Muscle layer of colon (tissue), 2 donors: ENCODE measurements around the gene TMEM266.

Source experiments
- H3K27ac ChIP-seq: one replicate; pipeline ENCODE4 v1.7.0; 2013; ENCODE audit warnings: low read depth, mild to moderate bottlenecking, low read length, moderate library complexity
- H3K27me3 ChIP-seq, 2 donors: one replicate each; pipeline ENCODE4 v1.7.0; 2013; ENCODE audit warnings: low read length in 2 of 2, mild to moderate bottlenecking in 2 of 2; ENCODE audit not compliant: insufficient read depth in 2 of 2, control insufficient read depth in 1 of 2
- H3K36me3 ChIP-seq: one replicate; pipeline ENCODE4 v1.7.0; 2013; ENCODE audit warnings: mild to moderate bottlenecking, low read length; ENCODE audit not compliant: insufficient read depth
- H3K4me1 ChIP-seq: one replicate; pipeline ENCODE4 v1.7.0; 2013; ENCODE audit warnings: mild to moderate bottlenecking, low read length; ENCODE audit not compliant: insufficient read depth
- H3K4me3 ChIP-seq, 2 donors: one replicate each; pipeline ENCODE4 v1.7.0; 2013; ENCODE audit warnings: low read length in 2 of 2, low read depth in 1 of 2, mild to moderate bottlenecking in 1 of 2, moderate library complexity in 1 of 2
- H3K9ac ChIP-seq: one replicate; pipeline ENCODE4 v1.7.0; 2013; ENCODE audit warnings: low read length
- H3K9me3 ChIP-seq: one replicate; pipeline ENCODE4 v1.7.0; 2013; ENCODE audit warnings: mild to moderate bottlenecking, low read length
- donor health status: abdominal sarcoma.
- donor health status: Adenocarcinoma of cecum.

The TMEM266 gene

DNA sequence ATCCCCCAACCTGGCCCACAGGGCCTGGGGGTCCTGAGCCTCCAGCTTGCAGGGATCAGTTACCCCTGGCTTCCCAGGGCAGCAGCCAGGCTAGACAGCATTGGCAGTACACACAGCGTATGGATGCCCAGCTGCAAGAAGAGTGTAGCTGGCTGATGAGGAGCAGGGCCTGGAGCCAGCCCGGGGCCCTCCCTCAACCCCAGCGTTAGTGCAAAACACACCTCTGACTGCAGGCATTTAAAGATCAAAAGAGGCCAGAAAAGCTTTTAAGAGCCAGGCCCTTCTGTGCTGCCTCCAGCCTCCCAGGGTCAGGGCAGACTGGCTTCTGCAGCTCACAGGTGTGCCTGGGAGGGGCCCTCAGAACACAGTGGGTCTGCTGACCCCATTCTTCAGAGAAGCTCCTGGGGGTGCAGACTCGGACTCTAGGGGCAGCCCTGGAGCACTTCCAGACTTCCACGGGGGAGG lies 140.9 kb downstream of the TMEM266 start:
- H3K27ac ChIP-seq: no peak overlapping the region
- H3K4me3 ChIP-seq: no peak overlapping the region
- no peaks in the 10 kb centered on the region for H3K9me3 ChIP-seq
- no peak overlapping the region for H3K9ac ChIP-seq
- no peaks in the 10 kb centered on the region for H3K36me3 ChIP-seq
- no peaks in the 10 kb centered on the region for H3K27me3 ChIP-seq
- H3K4me1 ChIP-seq: peaks cover 39% of the 10 kb centered on the region

DNA sequence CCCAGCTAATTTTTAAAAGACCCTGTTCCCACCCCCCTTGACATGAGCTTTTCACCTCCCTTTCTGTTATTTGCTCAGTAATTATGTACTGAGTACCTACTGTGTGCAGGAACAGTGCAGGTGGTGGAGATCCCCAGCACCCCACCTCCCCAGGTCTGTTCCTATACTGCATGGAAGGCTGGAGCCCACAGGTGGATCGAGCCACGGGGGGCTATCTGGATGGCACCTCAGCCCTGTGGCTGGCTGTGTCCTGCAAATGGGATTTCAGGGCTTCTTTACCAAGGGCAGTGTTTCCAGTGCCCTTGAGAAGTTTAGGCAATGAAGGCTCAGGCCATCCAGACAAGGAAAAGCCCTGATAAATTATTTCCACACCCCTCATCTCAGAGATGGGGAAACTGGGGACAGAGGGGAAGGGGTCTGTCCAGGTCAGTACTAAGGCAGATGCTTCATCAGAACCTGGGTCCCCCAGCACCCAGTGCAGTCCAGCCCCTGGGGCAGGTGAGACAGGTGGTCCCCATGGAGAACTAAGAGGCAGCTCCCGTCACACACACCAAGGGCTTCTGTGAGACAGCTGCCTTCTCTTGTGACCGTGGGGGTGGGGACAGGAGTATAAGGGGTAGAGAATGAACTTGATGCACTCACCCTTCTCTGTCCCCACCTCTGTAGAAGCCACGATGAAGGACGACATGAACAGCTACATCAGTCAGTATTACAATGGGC lies 141.9 kb downstream of the TMEM266 start:
- Histone ChIP-seq H3K4me3 (no peak overlapping the region), H3K9ac (no peak overlapping the region), H3K9me3 (no peaks in the 10 kb centered on the region), H3K27me3 (no peaks in the 10 kb centered on the region), H3K27ac (no peak overlapping the region), H3K4me1 (peaks cover 35% of the 10 kb centered on the region), H3K36me3 (no peaks in the 10 kb centered on the region)

DNA sequence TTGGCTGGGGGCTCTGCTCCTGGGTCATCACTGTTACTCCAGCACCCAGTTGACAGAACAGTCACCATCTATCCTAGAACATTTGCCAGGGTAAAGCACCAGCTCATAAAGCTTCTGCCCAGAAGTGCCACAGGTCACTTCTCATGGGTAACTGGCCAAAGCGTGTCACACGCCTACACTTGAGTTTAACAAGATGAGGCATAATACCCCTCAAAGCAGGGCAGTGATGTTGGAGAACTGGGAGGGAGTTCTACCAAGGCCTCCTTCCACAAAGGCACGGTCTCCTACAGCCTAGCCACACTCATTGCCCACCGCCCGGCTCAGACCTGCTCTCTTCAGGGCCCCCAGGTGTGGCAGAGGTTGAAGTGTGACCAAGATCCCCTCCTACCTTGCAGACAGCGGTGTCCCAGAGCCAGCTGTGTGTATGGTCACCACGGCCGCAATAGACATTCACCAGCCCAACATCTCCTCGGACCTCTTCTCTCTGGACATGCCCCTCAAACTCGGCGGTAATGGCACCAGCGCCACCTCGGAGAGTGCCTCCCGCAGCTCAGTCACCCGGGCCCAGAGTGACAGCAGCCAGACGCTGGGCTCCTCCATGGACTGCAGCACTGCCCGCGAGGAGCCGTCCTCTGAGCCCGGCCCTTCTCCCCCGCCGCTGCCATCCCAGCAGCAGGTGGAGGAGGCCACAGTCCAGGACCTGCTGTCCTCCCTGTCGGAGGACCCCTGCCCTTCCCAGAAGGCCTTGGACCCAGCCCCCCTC lies 143.7 kb downstream of the TMEM266 start:
- no peaks in the 10 kb centered on the region for H3K9me3 ChIP-seq
- no peaks in the 10 kb centered on the region for H3K27me3 ChIP-seq
- peaks cover 26% of the 10 kb centered on the region for H3K4me1 ChIP-seq
- no peak overlapping the region for H3K27ac ChIP-seq
- H3K4me3 ChIP-seq: no peak overlapping the region
- H3K9ac ChIP-seq: no peak overlapping the region
- H3K36me3 ChIP-seq: peaks cover 7% of the 10 kb centered on the region

DNA sequence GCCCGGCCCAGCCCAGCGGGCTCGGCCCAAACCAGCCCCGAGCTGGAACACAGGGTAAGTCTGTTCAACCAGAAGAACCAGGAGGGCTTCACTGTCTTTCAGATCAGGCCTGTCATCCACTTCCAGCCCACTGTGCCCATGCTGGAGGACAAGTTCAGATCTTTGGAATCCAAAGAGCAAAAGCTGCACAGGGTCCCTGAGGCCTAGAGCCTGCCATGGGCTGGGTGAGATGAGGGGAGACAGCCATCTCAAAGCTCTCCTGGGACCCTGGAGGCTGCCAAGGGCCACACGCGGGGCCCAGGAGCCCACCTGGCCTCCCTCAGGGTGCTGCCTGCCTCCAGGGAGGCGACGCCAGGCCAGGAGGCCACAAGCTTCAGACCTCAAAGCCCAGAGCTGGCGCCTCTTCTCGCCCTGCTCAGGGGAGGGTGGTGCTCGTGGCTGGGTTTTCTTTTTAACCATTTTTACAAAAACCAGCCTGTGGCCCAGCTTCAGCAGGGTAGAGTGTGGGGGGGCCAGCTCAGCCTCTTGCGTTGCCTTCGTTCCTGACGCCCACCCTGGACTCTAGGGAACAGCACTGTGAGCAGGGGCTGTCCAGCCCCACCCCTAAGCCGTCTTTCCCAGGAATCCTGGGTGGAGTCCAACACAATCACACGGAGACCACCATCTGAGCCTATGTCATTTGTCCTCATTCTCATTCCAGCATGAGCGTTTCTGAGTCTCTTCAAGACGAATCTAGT lies 144.5 kb downstream of the TMEM266 start:
- Histone ChIP-seq H3K9ac (no peak overlapping the region), H3K4me3 (no peak overlapping the region), H3K27me3 (no peaks in the 10 kb centered on the region), H3K4me1 (peaks cover 19% of the 10 kb centered on the region), H3K36me3 (peaks cover 11% of the 10 kb centered on the region), H3K27ac (no peak overlapping the region), H3K9me3 (no peaks in the 10 kb centered on the region)

DNA sequence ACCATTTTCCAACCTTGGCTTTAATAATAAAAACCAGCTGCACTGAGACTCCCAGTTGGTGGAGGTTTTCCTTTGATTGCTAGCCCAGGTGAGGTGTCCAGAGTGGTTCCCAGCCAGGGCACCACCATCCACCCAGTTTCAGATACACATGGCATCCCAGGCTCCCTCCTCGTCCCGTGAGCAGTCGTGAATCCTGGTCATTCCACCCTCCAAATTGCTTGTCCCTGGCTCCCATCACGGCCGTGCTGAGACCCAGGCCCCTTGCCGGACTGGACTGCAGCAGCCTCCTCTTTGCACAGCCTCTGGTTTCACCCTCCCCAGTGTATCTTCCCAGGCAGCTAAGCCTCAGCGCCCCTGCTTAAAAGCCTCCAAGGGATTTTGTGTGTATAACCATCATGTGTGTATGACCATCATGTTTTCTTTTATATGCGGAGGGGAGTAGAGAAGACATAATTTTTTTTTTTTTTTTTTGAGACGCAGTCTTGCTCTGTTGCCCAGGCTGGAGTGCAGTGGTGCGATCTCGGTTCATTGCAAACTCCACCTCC lies 145.2 kb downstream of the TMEM266 start:
- no peak overlapping the region for H3K9ac ChIP-seq
- H3K36me3 ChIP-seq: peaks cover 11% of the 10 kb centered on the region
- peaks cover 17% of the 10 kb centered on the region for H3K4me1 ChIP-seq
- H3K27ac ChIP-seq: no peak overlapping the region
- no peaks in the 10 kb centered on the region for H3K27me3 ChIP-seq
- H3K4me3 ChIP-seq: no peak overlapping the region
- no peaks in the 10 kb centered on the region for H3K9me3 ChIP-seq

DNA sequence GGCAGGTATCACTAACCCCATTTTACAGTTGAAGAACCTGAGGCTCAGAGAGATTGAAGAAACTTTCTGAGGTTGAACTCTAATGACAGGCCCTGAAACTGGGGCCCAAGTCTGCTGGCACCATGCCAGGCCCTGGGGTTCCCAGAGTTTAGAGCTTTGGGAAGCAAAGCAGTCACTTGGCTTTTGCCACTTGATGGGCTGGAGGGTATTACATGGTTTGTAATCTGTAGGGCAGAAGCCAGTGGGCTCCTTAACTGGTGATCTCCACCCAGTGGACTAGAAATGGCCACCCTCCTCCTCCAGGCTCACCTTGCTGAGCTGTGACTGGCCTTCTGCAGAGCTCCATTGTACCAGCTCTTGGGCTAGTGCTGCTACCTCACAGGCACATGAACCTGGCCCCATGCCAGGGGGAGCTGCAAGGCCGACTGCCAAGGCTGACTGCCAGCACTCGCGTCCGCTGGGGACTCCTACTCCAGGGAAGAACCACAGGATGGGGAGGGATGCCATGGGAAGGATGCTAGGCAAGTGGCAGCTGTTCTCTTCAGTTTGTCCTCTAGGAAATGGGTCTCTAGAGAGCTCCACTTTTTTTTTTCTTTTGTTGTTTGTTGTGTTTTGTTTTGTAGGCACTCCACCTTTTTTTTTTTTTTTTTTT lies 146.7 kb downstream of the TMEM266 start:
- Histone ChIP-seq H3K4me3 (no peak overlapping the region), H3K9ac (no peak overlapping the region), H3K9me3 (no peaks in the 10 kb centered on the region), H3K4me1 (peaks cover 7% of the 10 kb centered on the region), H3K36me3 (peaks cover 22% of the 10 kb centered on the region), H3K27me3 (no peaks in the 10 kb centered on the region), H3K27ac (no peak overlapping the region)

DNA sequence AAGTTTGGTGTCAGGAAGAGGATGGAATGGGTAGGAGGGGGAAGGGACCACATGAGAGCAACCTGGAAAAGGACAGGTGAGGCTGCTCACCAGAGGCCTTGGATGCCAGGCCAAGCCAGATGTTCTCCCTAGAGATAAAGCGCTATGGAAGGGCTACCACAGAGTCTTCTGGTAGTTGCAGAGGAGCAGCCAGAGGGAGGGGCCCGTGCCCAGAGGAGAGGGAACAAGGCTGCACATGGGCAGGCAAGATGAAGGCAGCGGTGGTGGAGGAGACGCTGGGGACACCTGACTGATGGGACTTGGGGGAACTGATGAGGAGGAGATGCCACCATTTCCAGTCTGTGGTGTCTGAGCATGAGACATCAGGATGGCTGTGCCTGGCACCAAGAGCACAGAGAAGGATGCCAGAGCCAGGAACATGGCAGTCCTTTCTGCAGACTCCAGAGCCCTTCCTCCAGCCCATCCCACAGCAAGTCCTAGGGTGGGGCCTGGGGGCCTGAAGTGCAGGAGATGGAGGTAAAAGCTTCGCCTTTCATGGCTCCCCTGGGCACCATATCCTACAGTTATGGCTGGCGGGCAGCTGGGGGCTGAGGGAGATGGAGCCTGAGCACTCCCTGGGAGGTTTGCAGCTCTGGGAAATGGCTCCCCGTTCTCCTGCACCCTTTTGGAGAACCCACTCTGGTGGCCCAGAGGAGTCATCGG lies 148.4 kb downstream of the TMEM266 start:
- Histone ChIP-seq H3K9ac (no peak overlapping the region), H3K36me3 (peaks cover 30% of the 10 kb centered on the region)

DNA sequence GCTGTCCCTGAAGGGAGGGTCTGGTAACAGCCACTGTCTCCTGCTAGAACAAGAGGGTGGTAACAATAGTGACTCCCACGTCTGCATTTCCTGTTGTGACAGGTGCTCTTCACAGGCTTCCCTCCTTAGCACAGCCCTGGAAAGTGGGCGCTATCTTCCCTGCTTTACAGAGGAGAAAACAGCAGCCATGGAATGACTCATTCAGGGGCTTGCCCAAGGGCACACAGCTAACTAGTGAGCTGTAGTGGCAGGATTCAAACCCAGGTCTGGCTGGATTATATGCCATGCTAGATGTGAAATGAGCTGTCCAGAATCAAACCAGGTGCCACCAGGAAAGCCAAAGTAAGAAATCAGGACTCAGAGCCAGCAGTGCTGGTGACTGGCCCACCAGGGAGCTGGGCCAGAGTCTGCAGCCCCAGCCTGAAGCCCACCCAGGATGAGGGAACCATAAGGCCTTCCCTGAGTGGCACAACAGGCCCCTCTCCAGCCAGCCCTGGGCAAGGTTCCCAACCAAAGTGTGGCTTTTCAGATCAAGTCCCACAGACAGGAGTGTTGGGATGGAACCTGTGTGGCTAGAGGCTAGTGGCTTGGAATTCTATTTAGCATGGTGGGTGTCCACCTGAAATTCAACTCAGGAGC lies 149.1 kb downstream of the TMEM266 start:
- H3K9ac ChIP-seq: no peak overlapping the region
- peaks cover 37% of the 10 kb centered on the region for H3K36me3 ChIP-seq
- H3K9me3 ChIP-seq: no peaks in the 10 kb centered on the region
- H3K4me1 ChIP-seq: peaks cover 7% of the 10 kb centered on the region
- no peaks in the 10 kb centered on the region for H3K27me3 ChIP-seq
- no peak overlapping the region for H3K4me3 ChIP-seq
- H3K27ac ChIP-seq: no peak overlapping the region

More for the DNA sequence above, 148.4 kb downstream of the TMEM266 start:
- H3K4me1 ChIP-seq: peaks cover 7% of the 10 kb centered on the region
- no peak overlapping the region for H3K4me3 ChIP-seq
- no peaks in the 10 kb centered on the region for H3K27me3 ChIP-seq
- H3K9me3 ChIP-seq: no peaks in the 10 kb centered on the region
- H3K27ac ChIP-seq: no peak overlapping the region

DNA sequence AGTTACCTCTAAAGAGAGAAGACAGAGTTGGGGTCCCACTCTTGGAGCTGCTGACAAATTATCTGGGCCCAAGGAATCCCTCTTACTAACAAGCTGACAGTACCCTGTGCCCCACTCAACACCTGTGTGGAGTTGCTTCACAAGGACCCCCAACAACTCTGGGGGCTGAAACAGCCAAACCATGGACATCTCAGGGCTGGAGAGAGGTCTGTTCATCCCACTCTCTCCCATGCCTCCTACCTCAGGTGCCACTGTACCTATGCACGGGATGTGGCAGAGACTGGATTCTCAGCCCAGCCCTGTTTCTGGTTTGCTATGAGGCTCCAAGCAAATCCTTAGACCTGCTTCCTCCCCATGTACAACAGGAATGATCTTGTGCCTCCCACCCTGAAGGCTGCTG lies 149.7 kb downstream of the TMEM266 start:
- H3K36me3 ChIP-seq: peaks cover 43% of the 10 kb centered on the region

DNA sequence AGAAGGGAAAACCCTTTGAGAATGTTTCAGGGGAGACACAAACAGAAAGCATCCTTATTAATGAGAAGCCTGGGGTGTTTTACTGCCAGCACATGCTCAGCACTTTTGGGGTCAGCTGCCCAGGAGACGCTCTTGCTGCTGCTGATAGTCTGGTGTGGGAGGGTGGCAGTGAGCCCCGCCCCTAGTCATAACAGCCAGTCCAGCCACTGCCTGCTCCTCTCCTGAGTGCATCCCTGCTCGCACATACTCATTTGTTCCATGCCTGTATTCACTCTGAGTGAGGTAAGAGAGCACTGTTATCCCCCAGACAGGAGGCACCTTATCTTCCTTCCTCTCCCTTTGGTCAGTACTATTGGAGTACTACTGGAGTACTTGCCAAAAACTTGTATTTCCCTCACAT lies 150.2 kb downstream of the TMEM266 start:
- Histone ChIP-seq H3K9me3 (no peaks in the 10 kb centered on the region), H3K4me1 (peaks cover 7% of the 10 kb centered on the region), H3K4me3 (no peak overlapping the region), H3K36me3 (peaks cover 46% of the 10 kb centered on the region), H3K27ac (no peak overlapping the region), H3K9ac (no peak overlapping the region), H3K27me3 (no peaks in the 10 kb centered on the region)

More for the DNA sequence above, 149.7 kb downstream of the TMEM266 start:
- Histone ChIP-seq H3K4me3 (no peak overlapping the region), H3K27me3 (no peaks in the 10 kb centered on the region), H3K27ac (no peak overlapping the region), H3K9ac (no peak overlapping the region), H3K4me1 (peaks cover 7% of the 10 kb centered on the region), H3K9me3 (no peaks in the 10 kb centered on the region)
